GM12865 (cell line): ENCODE measurements around the gene HIRA.
"Not testable (repeated sequence)": the region's sequence is repeated elsewhere in the genome, so short reads cannot be mapped to it uniquely, and the experiment has no call there.

ENCODE experiments used
- DNase-seq: peaks from one replicate; pipeline ENCODE4 v3.0.0; 2010; ENCODE audit warnings: low read depth
- H3K4me3 ChIP-seq: 2 replicates; pipeline ENCODE4 v1.5.1; 2011; ENCODE audit warnings: mild to moderate bottlenecking, low read depth, low read length, control low read depth
- CTCF ChIP-seq: IDR thresholded peaks from 2 replicates; pipeline ENCODE4 v1.5.1; 2011; ENCODE audit warnings: low read length, control low read depth, low read depth, inconsistent platforms; ENCODE audit not compliant: insufficient read depth; ENCODE audit errors: missing control alignments

HIRA gene

GRCh38 chr22:19448739-19449421 is 17.3 kb upstream of the HIRA start:
- peak overlapping the region; percentile 72 for H3K4me3 ChIP-seq
- no peak for TF ChIP-seq CTCF
- peak; percentile 77 for DNase-seq

- H3K4me3 ChIP-seq = peak overlapping the region; percentile 72
- TF ChIP-seq CTCF = no peak
- DNase-seq = peak; percentile 86
Measured at GRCh38 chr22:19448076-19448607, 16.6 kb upstream of the HIRA start.

- peak within 1 kb of the TSS; percentile 72 for H3K4me3 ChIP-seq
- DNase-seq = peak; percentile 95
- no peak for TF ChIP-seq CTCF
Measured at GRCh38 chr22:19447330-19448075, 16.0 kb upstream of the HIRA start, which contains the start of gene C22orf39. C22orf39 (minus strand) TSS chr22:19447711; CDS start chr22:19447688, 23 bp downstream.

- no peak for DNase-seq
Measured at GRCh38 chr22:19446603-19447329, 15.2 kb upstream of the HIRA start.

GRCh38 chr22:19445279-19445982 is 13.9 kb upstream of the HIRA start:
- DNase-seq, H3K4me3 ChIP-seq: not testable (repeated sequence)

More at GRCh38 chr22:19446603-19447329, 15.2 kb upstream of the HIRA start:
- peak overlapping the region; percentile 72 for H3K4me3 ChIP-seq
- TF ChIP-seq CTCF = no peak

- no peak for DNase-seq
- H3K4me3 ChIP-seq = no peak overlapping the region
- TF ChIP-seq CTCF = no peak
Measured at GRCh38 chr22:19443544-19444211, 12.1 kb upstream of the HIRA start.
